DND-41 (cell line): ENCODE results near the gene CYREN.
"Not testable (repeated sequence)": the region's sequence is repeated elsewhere in the genome, so short reads cannot be mapped to it uniquely, and the experiment has no call there.

Experiments
- ATAC-seq: fragments of 200-7000 bp; cut with Tn5 transposase; 3 replicates; pipeline ENCODE4 v1.9.1; 2021; ENCODE audit warnings: low read depth; ENCODE audit not compliant: insufficient read depth
- DNase-seq: peaks from one replicate; pipeline ENCODE4 v3.0.0-alpha.2; 2020
- H2AFZ ChIP-seq: 2 replicates; pipeline ENCODE4 v1.6.0; 2012; ENCODE audit warnings: low read depth, low read length
- H3K27ac ChIP-seq: 2 replicates; pipeline ENCODE4 v1.5.1; 2012; ENCODE audit warnings: low read length, inconsistent platforms
- H3K27me3 ChIP-seq: fragments of 200-600 bp; sonication (generic); 2 replicates; pipeline ENCODE4 v1.6.0; 2012; ENCODE audit warnings: low read length, mild to moderate bottlenecking, inconsistent platforms; ENCODE audit not compliant: insufficient read depth, poor library complexity
- H3K36me3 ChIP-seq: 2 replicates; pipeline ENCODE4 v1.5.1; 2012; ENCODE audit warnings: low read length, inconsistent platforms; ENCODE audit not compliant: insufficient read depth
- H3K4me1 ChIP-seq: 2 replicates; pipeline ENCODE4 v1.5.1; 2012; ENCODE audit warnings: mild to moderate bottlenecking, low read length; ENCODE audit not compliant: insufficient read depth
- H3K4me2 ChIP-seq: 2 replicates; pipeline ENCODE4 v1.6.0; 2012; ENCODE audit warnings: mild to moderate bottlenecking, moderate library complexity, low read length, inconsistent platforms; ENCODE audit not compliant: insufficient read depth
- H3K4me3 ChIP-seq, 2 experiments: fragments of 200-600 bp in 1 of 2; shearing (Covaris generic) in 1 of 2; 2 replicates each; pipeline ENCODE4 v1.5.1; 2012 to 2016; ENCODE audit warnings: inconsistent platforms in 2 of 2, low read length in 2 of 2, mild to moderate bottlenecking in 2 of 2, low read depth in 1 of 2, moderate library complexity in 1 of 2
- H3K79me2 ChIP-seq: 2 replicates; pipeline ENCODE4 v1.6.0; 2012; ENCODE audit warnings: low read length, inconsistent platforms; ENCODE audit not compliant: insufficient read depth
- H3K9ac ChIP-seq: 2 replicates; pipeline ENCODE4 v1.6.0; 2012; ENCODE audit warnings: low read depth, mild to moderate bottlenecking, inconsistent platforms, low read length, moderate library complexity
- H3K9me3 ChIP-seq: 2 replicates; pipeline ENCODE4 v1.5.1; 2012; ENCODE audit warnings: low read length, moderate library complexity, mild to moderate bottlenecking, inconsistent platforms; ENCODE audit not compliant: insufficient read depth, severe bottlenecking
- H4K20me1 ChIP-seq: 2 replicates; pipeline ENCODE4 v1.6.0; 2012; ENCODE audit warnings: low read length; ENCODE audit not compliant: insufficient read depth
- EZH2 ChIP-seq: IDR thresholded peaks from 3 replicates; pipeline ENCODE4 v1.6.1; 2012; ENCODE audit warnings: borderline replicate concordance, low read depth, mild to moderate bottlenecking, moderate library complexity, low read length, inconsistent platforms; ENCODE audit not compliant: severe bottlenecking
- TF ChIP-seq, protein P1 (sequence below): IDR thresholded peaks from 2 replicates; pipeline ENCODE4 v1.5.1; 2012; ENCODE audit warnings: borderline replicate concordance, low read length, moderate library complexity, mild to moderate bottlenecking; ENCODE audit not compliant: poor library complexity, severe bottlenecking; ENCODE audit errors: extremely low read depth

The CYREN gene

GRCh38 chr7:135177028-135177696 lies 6.7 kb upstream of the CYREN start:
- Histone ChIP-seq H3K9ac (no peak overlapping the region), H4K20me1 (no peaks in the 10 kb centered on the region), H3K36me3 (no peaks in the 10 kb centered on the region), H3K4me1 (no peaks in the 10 kb centered on the region), H3K4me3 (no peak overlapping the region), H2AFZ (no peak overlapping the region), H3K27me3 (no peaks in the 10 kb centered on the region), H3K79me2 (no peaks in the 10 kb centered on the region), H3K27ac (no peak overlapping the region), H3K4me2 (no peak overlapping the region), H3K9me3 (peaks cover 17% of the 10 kb centered on the region)
- no peak for DNase-seq
- no peak for ATAC-seq
- TF ChIP-seq, protein P1, sequence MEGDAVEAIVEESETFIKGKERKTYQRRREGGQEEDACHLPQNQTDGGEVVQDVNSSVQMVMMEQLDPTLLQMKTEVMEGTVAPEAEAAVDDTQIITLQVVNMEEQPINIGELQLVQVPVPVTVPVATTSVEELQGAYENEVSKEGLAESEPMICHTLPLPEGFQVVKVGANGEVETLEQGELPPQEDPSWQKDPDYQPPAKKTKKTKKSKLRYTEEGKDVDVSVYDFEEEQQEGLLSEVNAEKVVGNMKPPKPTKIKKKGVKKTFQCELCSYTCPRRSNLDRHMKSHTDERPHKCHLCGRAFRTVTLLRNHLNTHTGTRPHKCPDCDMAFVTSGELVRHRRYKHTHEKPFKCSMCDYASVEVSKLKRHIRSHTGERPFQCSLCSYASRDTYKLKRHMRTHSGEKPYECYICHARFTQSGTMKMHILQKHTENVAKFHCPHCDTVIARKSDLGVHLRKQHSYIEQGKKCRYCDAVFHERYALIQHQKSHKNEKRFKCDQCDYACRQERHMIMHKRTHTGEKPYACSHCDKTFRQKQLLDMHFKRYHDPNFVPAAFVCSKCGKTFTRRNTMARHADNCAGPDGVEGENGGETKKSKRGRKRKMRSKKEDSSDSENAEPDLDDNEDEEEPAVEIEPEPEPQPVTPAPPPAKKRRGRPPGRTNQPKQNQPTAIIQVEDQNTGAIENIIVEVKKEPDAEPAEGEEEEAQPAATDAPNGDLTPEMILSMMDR: no peak
- no peak for TF ChIP-seq EZH2

DNA sequence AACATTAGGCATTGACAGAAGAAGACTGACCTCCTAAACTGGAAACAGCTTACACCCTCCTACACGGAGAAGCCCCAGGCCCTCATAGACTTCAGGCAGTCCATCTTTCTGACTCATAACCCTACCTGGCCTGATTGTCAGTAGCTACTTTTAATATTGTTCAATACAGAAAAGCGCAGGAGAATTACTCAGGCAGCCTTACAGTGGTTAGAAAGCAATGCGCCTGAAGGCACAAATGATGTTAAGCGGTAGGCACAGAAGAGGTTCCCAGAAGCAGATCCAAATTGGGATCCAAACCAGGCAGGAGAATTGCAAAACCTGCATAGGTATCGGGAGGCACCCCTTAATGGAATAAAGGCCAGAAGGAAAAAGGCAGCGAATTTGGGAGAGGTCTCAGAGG lies 5.4 kb upstream of the CYREN start:
- Histone ChIP-seq H4K20me1 (no peaks in the 10 kb centered on the region), H2AFZ (no peak overlapping the region), H3K9me3 (peaks cover 5% of the 10 kb centered on the region), H3K9ac (no peak overlapping the region), H3K27ac (no peak overlapping the region), H3K4me3 (no peak overlapping the region), H3K4me2 (no peak overlapping the region), H3K4me1 (peaks cover 11% of the 10 kb centered on the region), H3K27me3 (no peaks in the 10 kb centered on the region), H3K79me2 (no peaks in the 10 kb centered on the region; the same call in 1 of the 2 replicates), H3K36me3 (no peaks in the 10 kb centered on the region)
- ATAC-seq (no peak), DNase-seq (no peak)
- TF ChIP-seq, protein P1: no peak
- TF ChIP-seq EZH2: no peak

- TF ChIP-seq EZH2: no peak
- TF ChIP-seq, protein P1: no peak
- H4K20me1 ChIP-seq: no peaks in the 10 kb centered on the region
- no peak overlapping the region for H3K4me3 ChIP-seq
- H3K79me2 ChIP-seq: peaks cover 6% of the 10 kb centered on the region
- DNase-seq: no peak
- no peak overlapping the region for H3K27ac ChIP-seq
- no peak for ATAC-seq
- peaks cover under 1% of the 10 kb centered on the region for H3K9me3 ChIP-seq
- no peak overlapping the region for H3K4me2 ChIP-seq
- peaks cover 14% of the 10 kb centered on the region for H3K4me1 ChIP-seq
- H3K36me3 ChIP-seq: no peaks in the 10 kb centered on the region; the same call in 1 of the 2 replicates
- no peak overlapping the region for H3K9ac ChIP-seq
- no peaks in the 10 kb centered on the region for H3K27me3 ChIP-seq
- no peak overlapping the region for H2AFZ ChIP-seq
Observed at GRCh38 chr7:135174941-135175340, 4.4 kb upstream of the CYREN start.

DNA sequence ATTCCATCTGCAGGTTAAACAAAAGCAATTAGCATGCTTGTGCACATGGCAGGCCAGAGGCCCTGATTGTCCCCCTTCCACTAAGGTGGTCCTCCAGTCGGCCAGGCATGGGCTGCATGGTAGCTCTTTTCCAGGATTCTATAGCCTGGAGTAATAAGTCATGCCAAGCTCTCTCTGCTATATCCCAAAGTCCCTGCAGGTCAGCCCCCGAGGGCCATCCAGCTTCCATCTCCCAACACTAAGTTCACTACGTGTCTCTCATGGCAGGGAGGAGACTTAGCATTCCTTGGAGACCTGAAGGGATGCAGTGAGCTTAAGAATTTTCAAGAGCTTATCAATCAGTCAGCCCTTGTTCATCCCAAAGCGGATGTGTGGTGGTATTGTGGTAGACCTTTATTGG lies 3.4 kb upstream of the CYREN start:
- H3K9me3 ChIP-seq, H3K27me3 ChIP-seq, ATAC-seq, H3K36me3 ChIP-seq, H3K4me2 ChIP-seq, H3K4me3 ChIP-seq, H3K9ac ChIP-seq, H3K27ac ChIP-seq, DNase-seq, H4K20me1 ChIP-seq, H2AFZ ChIP-seq: not testable (repeated sequence)
- peaks cover 24% of the 10 kb centered on the region for H3K4me1 ChIP-seq
- H3K79me2 ChIP-seq: peaks cover 17% of the 10 kb centered on the region

GRCh38 chr7:135171581-135172291 lies 1.2 kb upstream of the CYREN start:
- H2AFZ ChIP-seq: peak overlapping the region; percentile 87
- peaks cover 25% of the 10 kb centered on the region for H3K36me3 ChIP-seq
- not testable (repeated sequence) for DNase-seq, H3K9me3 ChIP-seq, ATAC-seq, H3K27me3 ChIP-seq
- H3K4me3 ChIP-seq: peak overlapping the region in 1 of 2 experiments; percentile 38; a peak in 1 of 4 replicates
- peak overlapping the region; percentile 100 for H3K9ac ChIP-seq
- H3K4me1 ChIP-seq: peaks cover 34% of the 10 kb centered on the region
- H3K27ac ChIP-seq: 0 out of 2 replicates have a peak overlapping the region, but pooled peaks have one; percentile 40
- peak overlapping the region; percentile 95 for H3K4me2 ChIP-seq
- H4K20me1 ChIP-seq: peaks cover 10% of the 10 kb centered on the region; the same call in 1 of the 2 replicates
- H3K79me2 ChIP-seq: peaks cover 34% of the 10 kb centered on the region
